IMR-90 (cell line): Measurements from ENCODE around the gene ADAMTS12. TPM values are rescaled to one million over a fixed set of nuclear protein-coding genes. Genes with fewer than 3 reads are reported as not detected.

ENCODE experiments used
- ATAC-seq: fragments of 200-7000 bp; cut with Tn5 transposase; 2 replicates; pipeline ENCODE4 v1.9.1; 2020; ENCODE audit warnings: low read depth, mild to moderate bottlenecking, moderate library complexity
- BruUV-seq: library from RNA; stranded (reverse); fragments of 400-500 nt; replicated peaks from 2 replicates; lab custom pipeline; 2021; lab: Mats Ljungman, UMichigan
- CTCF ChIA-PET: fragments of 300-600 bp; formaldehyde crosslinking; extraction: SDS; loops from one replicate; lab custom pipeline; 2021; ENCODE audit warnings: antibody characterized with exemption; lab: Yijun Ruan, JAX
- POLR2A ChIA-PET: fragments of 300-600 bp; sonication (Branson Sonifier 250); formaldehyde crosslinking; loops from one replicate; lab custom pipeline; 2022; ENCODE audit warnings: antibody characterized with exemption; ENCODE audit not compliant: unreplicated experiment; lab: Charles Lee
- DNase-seq: peaks from one replicate; pipeline ENCODE4 v3.0.0; 2013
- H2AFZ ChIP-seq: replicated peaks from 2 replicates; pipeline ENCODE3; 2013; ENCODE audit warnings: low read length, mild to moderate bottlenecking; ENCODE audit not compliant: poor library complexity
- H2AK5ac ChIP-seq: 2 replicates; pipeline ENCODE4 v1.6.1; 2013; ENCODE audit warnings: low read depth, low read length, inconsistent platforms
- H2AK9ac ChIP-seq: replicated peaks from 2 replicates; pipeline ENCODE3; 2013; ENCODE audit warnings: mild to moderate bottlenecking, low read depth, low read length, moderate library complexity; ENCODE audit not compliant: poor library complexity
- H2BK120ac ChIP-seq: 2 replicates; pipeline ENCODE4 v1.6.1; 2013; ENCODE audit warnings: low read depth, low read length, inconsistent platforms
- H2BK15ac ChIP-seq: 3 replicates; pipeline ENCODE4 v1.6.1; 2013; ENCODE audit warnings: low read depth, low read length, inconsistent platforms
- H2BK20ac ChIP-seq: 2 replicates; pipeline ENCODE4 v1.6.1; 2013; ENCODE audit warnings: low read depth, mild to moderate bottlenecking, inconsistent platforms, low read length, moderate library complexity
- H2BK5ac ChIP-seq: 2 replicates; pipeline ENCODE4 v1.6.1; 2013; ENCODE audit warnings: mild to moderate bottlenecking, low read depth, low read length, inconsistent platforms; ENCODE audit not compliant: poor library complexity, severe bottlenecking
- H3K14ac ChIP-seq: replicated peaks from 2 replicates; pipeline ENCODE4 v1.6.1; 2013; ENCODE audit warnings: low read depth, low read length, inconsistent platforms
- H3K18ac ChIP-seq: 2 replicates; pipeline ENCODE4 v1.6.1; 2013; ENCODE audit warnings: low read depth, low read length, control low read depth
- H3K23ac ChIP-seq: 2 replicates; pipeline ENCODE4 v1.6.1; 2013; ENCODE audit warnings: low read depth, low read length, inconsistent platforms
- H3K27ac ChIP-seq: 2 replicates; pipeline ENCODE4 v1.5.1; 2013; ENCODE audit warnings: mild to moderate bottlenecking, control low read depth, low read length; ENCODE audit not compliant: insufficient read depth
- H3K27me3 ChIP-seq: 2 replicates; pipeline ENCODE4 v1.6.1; 2013; ENCODE audit warnings: low read length; ENCODE audit not compliant: control insufficient read depth, insufficient read depth
- H3K36me3 ChIP-seq: 2 replicates; pipeline ENCODE4 v1.6.1; 2013; ENCODE audit warnings: low read length, mixed read lengths; ENCODE audit not compliant: control insufficient read depth, insufficient read depth
- H3K4ac ChIP-seq: 2 replicates; pipeline ENCODE4 v1.6.1; 2013; ENCODE audit warnings: low read depth, low read length, inconsistent platforms
- H3K4me1 ChIP-seq: 2 replicates; pipeline ENCODE4 v1.6.1; 2013; ENCODE audit warnings: low read length, mixed read lengths; ENCODE audit not compliant: control insufficient read depth, insufficient read depth
- H3K4me2 ChIP-seq: 2 replicates; pipeline ENCODE4 v1.6.1; 2013; ENCODE audit warnings: low read depth, mild to moderate bottlenecking, control low read depth, low read length, moderate library complexity
- H3K4me3 ChIP-seq: 2 replicates; pipeline ENCODE4 v1.5.1; 2013; ENCODE audit warnings: low read depth, mild to moderate bottlenecking, control low read depth, low read length, moderate library complexity; ENCODE audit not compliant: insufficient read depth
- H3K56ac ChIP-seq: 2 replicates; pipeline ENCODE4 v1.6.1; 2013; ENCODE audit warnings: low read length, inconsistent platforms; ENCODE audit not compliant: insufficient read depth; ENCODE audit errors: extremely low read depth
- H3K79me1 ChIP-seq, 2 experiments: 2 replicates each; pipeline ENCODE4 v1.6.1; 2013; ENCODE audit warnings: low read length in 2 of 2, inconsistent platforms in 1 of 2, low read depth in 1 of 2
- H3K9ac ChIP-seq: 2 replicates; pipeline ENCODE4 v1.6.1; 2013; ENCODE audit warnings: low read depth, low read length, control low read depth
- H3K9me1 ChIP-seq: 2 replicates; pipeline ENCODE4 v1.6.1; 2013; ENCODE audit warnings: low read length, inconsistent platforms; ENCODE audit not compliant: insufficient read depth
- H3K9me3 ChIP-seq: 2 replicates; pipeline ENCODE4 v1.6.1; 2013; ENCODE audit warnings: low read length; ENCODE audit not compliant: control insufficient read depth, insufficient read depth
- H4K20me1 ChIP-seq: 2 replicates; pipeline ENCODE4 v1.6.1; 2013; ENCODE audit warnings: low read length, inconsistent platforms; ENCODE audit not compliant: insufficient read depth
- H4K5ac ChIP-seq: 2 replicates; pipeline ENCODE4 v1.6.1; 2013; ENCODE audit warnings: mild to moderate bottlenecking, low read depth, low read length, control low read depth
- H4K8ac ChIP-seq, 2 experiments: 2 replicates each; pipeline ENCODE4 v1.6.1; 2013; ENCODE audit warnings: low read depth in 2 of 2, low read length in 2 of 2, control low read depth in 1 of 2, inconsistent platforms in 1 of 2
- H4K91ac ChIP-seq: 2 replicates; pipeline ENCODE4 v1.6.1; 2013; ENCODE audit warnings: low read depth, low read length, inconsistent platforms; ENCODE audit not compliant: insufficient read depth
- MAFK ChIP-seq: IDR thresholded peaks from 2 replicates; pipeline ENCODE4 v1.6.1; 2012; ENCODE audit warnings: low read depth, low read length, improper control_type of control experiment
- POLR2A ChIP-seq: IDR thresholded peaks from 2 replicates; pipeline ENCODE4 v1.6.1; 2012; ENCODE audit warnings: mild to moderate bottlenecking, low read depth, low read length
- RCOR1 ChIP-seq: IDR thresholded peaks from 2 replicates; pipeline ENCODE4 v1.6.1; 2012; ENCODE audit warnings: mild to moderate bottlenecking, low read length, improper control_type of control experiment; ENCODE audit not compliant: insufficient replicate concordance
- SMC3 ChIP-seq: fragments of 150-350 bp; IDR thresholded peaks from 2 replicates; pipeline ENCODE4 v1.6.1; 2016; ENCODE audit warnings: low read depth, mild to moderate bottlenecking, antibody characterized with exemption, low read length, moderate library complexity
- WGBS, 2 experiments: methylation state at CpG; one replicate each; pipeline versions ENCODE4 v1.1.5 to v1.1.7; 2013; ENCODE audit warnings: missing lambda C conversion rate in 2 of 2; ENCODE audit not compliant: insufficient read length in 1 of 2; ENCODE audit errors: extremely low coverage in 2 of 2; 5-methylcytosine and 5-hydroxymethylcytosine counted together
- dilution Hi-C: fragments of 300-500 bp; cut with HindIII; formaldehyde crosslinking; loops from one replicate; pipeline ENCODE4 v1.14.3; 2018; ENCODE audit warnings: low sequenced_read_pairs; ENCODE audit not compliant: unreplicated experiment
- in situ Hi-C: fragments of 300-500 bp; cut with MboI; formaldehyde crosslinking; loops from 3 replicates; pipeline ENCODE4 v1.14.3; 2019; ENCODE audit warnings: low sequenced_read_pairs, inconsistent platforms, mixed read lengths
- intact Hi-C: fragments of 100-400 bp; cut with micrococcal nuclease; formaldehyde crosslinking; loops from 2 replicates; pipeline ENCODE4 v1.10.0; 2022
- polyA plus RNA-seq, 3 experiments: library from polyadenylated mRNA; depleted of rRNA; stranded (reverse); fragments of >200 nt; gene quantifications; 2 replicates each; pipeline ENCODE4 v1.2.3, GENCODE V29; 2012; ENCODE audit warnings: low replicate concordance in 1 of 3
- total RNA-seq: library from RNA; depleted of rRNA; stranded (reverse); fragments of >200 nt; gene quantifications from 2 replicates; pipeline ENCODE4 v1.2.3, GENCODE V29; 2012

The ADAMTS12 gene
- total and polyA plus RNA-seq, 2 of the 4 experiments (the other 2 are of a cell fraction), result 27.3 to 51.3 TPM

DNA sequence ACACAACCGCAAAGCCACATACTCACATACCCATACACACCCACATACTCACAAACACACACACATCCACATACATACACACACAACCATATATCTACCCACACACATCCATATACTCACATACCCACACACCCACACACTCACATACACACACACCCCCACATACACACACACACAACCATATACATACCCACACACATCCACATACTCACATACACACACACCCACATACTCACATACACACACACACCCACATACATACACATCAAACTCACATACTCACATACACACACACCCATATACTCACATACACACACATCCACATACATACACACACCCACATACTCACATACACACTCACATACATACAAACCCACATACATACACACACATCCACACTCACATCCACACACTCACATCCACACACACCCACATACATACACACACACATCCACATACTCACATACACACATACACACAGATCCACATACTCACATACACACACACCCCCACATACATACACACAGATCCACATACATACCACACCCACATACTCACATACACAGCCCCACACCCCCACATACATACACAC lies 220.0 kb downstream of the ADAMTS12 start:
- WGBS, 2 experiments, result 88% methylated on average over 1 of the region's 1 CpG; no CpG with 5 or more reads in 1 of the 2 experiments
- no peaks in the 10 kb centered on the region for H3K9me3 ChIP-seq
- no peak overlapping the region for H2AFZ ChIP-seq
- H3K56ac ChIP-seq, result no peak overlapping the region
- no peak overlapping the region for H3K14ac ChIP-seq
- H4K20me1 ChIP-seq, result no peaks in the 10 kb centered on the region
- no peak overlapping the region for H2AK9ac ChIP-seq
- no peak overlapping the region for H3K9ac ChIP-seq
- CTCF ChIA-PET, result no interaction called here
- BruUV-seq, result no TSS peak
- H3K18ac ChIP-seq, result no peak overlapping the region
- no peak overlapping the region for H2BK120ac ChIP-seq
- in situ Hi-C loops (no loop called here), dilution Hi-C loops (no loop called here), intact Hi-C loops (no loop called here)
- DNase-seq (no peak), ATAC-seq (no peak)
- no peak overlapping the region for H3K27ac ChIP-seq
- peak overlapping the region; percentile 97 for H2BK5ac ChIP-seq
- TF ChIP-seq SMC3 (no peak), RCOR1 (no peak), MAFK (no peak), POLR2A (no peak)
- H3K79me1 ChIP-seq, result no peaks in the 10 kb centered on the region
- H4K91ac ChIP-seq, result no peak overlapping the region
- no peak overlapping the region for H2BK20ac ChIP-seq
- no peaks in the 10 kb centered on the region for H3K4me1 ChIP-seq
- no peak overlapping the region for H4K5ac ChIP-seq
- POLR2A ChIA-PET, result no interaction called here
- H3K23ac ChIP-seq, result no peak overlapping the region
- no peak overlapping the region for H3K4me3 ChIP-seq
- H3K9me1 ChIP-seq, result peaks cover 3% of the 10 kb centered on the region; the same call in 1 of the 2 replicates
- no peak overlapping the region for H4K8ac ChIP-seq
- no peaks in the 10 kb centered on the region for H3K36me3 ChIP-seq
- H2AK5ac ChIP-seq, result 0 out of 2 replicates have a peak overlapping the region, but pooled peaks have one; percentile 33
- H3K4me2 ChIP-seq, result no peak overlapping the region
- no peak overlapping the region for H2BK15ac ChIP-seq
- H3K27me3 ChIP-seq, result no peaks in the 10 kb centered on the region
- H3K4ac ChIP-seq, result no peak overlapping the region
